HG02884 (cell line): ENCODE data around the gene CSF3.

Experiments used
- ATAC-seq: cut with Tn5 transposase; IDR thresholded peaks from one replicate; pipeline ENCODE4 v1.9.1; 2021; ENCODE audit warnings: mild to moderate bottlenecking, moderate library complexity; ENCODE audit not compliant: unreplicated experiment

CSF3 gene

DNA sequence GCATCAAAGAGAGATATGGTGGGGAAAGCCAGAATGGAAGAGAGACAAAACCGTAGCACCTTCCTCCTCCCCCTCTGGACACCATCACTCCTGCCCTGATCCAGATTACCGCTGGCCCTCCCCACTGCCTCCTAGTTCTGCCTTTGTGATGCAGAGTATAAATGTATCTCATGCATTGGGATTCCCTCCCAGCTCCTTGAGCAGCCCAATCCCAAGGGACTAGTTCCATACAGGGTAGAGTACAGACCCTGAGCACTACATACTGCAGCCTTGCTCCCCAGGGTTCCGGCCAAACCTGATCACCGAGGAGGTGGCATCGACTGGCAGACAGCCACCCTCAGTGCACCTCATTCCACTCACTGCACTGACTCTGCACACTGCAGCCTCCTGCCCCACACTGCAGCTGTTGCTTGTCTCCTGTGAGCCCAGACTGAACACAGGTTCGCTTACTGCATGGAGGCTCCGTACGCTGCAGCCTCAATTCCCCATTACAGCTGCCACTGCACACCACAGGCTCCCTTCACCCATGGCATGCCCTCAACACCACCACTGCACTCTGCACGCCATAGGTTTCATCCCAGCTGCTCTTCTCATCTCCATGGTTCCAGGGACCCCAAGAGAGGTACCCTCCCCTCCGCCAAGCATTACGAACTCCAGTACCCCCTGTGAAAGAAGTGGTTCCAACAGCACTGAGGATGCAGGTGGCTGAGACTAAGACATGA lies 45.8 kb downstream of the CSF3 start:
- no peak for ATAC-seq

DNA sequence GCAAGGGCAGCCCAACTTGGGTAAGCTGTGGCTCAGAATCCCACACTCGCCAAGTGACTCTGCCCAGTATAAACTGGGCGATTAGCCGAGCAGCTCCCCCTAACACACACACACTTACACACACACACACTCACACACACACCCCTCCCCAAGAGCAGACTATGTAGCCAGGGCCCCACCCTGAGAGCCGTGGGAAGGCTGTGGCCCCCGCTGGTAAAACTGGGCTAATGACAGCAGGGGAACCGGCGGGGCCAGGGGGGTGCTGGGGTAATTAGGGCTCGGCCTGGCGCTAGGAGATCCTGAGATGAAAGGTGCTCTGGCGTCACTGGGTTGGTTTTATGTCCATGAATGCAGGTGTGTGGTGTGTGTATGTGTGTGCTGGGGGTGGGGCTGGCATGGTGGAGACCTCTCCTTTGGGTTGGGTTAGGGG lies 46.4 kb downstream of the CSF3 start:
- ATAC-seq: no peak

DNA sequence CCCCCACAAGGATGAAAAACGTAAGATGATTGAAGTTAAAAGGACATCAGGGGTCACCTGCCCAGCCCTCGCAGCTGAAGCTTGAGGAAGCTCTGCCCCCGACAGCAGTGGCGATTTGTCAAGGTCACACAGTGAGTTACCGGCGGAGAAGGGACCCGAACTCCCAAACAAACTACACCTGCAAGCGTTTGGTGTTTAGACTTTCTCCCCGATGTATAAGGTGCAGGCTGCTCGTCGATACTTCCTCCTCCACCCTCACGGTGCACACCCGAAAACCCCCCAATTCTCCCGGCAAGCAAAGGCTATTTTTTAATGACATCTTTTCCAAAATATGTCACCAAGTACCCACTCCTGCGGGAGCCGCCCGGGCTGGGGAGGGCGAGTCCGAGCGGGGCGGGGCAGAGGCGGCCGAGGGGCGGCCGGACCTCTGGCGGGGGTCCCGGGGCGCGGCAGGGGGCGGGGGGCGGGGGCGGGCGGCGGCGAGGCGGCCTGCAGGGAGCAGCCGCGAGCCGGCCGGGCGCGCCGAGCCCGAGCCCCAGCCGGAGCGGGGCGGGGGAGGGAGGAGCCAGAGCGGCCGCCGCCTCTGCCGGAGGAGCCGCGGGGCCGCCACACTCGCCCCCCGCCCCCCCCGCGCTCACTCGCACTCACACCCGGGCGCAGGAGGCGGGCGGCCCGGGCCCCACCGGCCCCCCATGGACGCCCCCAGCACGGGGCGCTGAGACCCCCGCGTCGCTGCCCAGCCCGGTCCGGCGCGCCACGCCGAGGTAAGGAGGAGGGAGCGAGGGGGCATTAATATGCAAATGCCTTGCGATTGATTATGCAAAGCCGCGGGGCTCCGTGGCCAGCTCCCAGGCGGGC lies 47.3 kb downstream of the CSF3 start, which contains the start of gene THRA:
Gene THRA, plus strand, starts transcription at position 637 of the 858 bp plus-strand sequence. CDS start 11,524 bp downstream, outside the sequence.
- no peak for ATAC-seq

DNA sequence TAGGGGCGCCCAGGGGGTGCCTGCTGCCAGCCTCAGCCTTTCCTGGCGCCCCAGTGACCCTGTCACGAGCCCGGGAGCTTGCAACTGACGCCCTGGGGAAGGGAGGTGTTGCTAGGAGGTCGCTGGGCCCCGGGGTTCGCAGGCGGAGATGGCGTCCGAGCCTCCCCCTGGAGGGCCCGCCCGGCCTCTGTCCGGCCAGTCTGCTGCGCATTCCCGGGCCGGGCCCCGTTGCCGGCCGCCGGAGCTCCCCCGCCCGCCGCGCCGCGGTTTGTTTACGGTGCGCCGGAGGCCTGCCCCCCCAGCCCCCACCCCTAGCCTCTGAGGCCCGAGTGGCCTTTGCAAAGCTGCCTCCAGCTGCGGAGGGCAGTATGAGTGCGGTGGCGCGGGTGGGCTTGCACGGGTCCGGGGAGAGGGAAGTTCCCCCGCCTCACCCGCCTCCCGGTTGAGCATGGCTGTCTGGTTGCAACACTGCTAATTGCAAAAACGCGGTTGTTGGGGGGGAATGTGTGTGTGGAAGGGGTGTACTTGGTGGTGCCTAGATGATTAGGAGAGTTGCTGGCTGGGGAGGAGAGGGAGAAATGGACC lies 48.0 kb downstream of the CSF3 start:
- no peak for ATAC-seq

DNA sequence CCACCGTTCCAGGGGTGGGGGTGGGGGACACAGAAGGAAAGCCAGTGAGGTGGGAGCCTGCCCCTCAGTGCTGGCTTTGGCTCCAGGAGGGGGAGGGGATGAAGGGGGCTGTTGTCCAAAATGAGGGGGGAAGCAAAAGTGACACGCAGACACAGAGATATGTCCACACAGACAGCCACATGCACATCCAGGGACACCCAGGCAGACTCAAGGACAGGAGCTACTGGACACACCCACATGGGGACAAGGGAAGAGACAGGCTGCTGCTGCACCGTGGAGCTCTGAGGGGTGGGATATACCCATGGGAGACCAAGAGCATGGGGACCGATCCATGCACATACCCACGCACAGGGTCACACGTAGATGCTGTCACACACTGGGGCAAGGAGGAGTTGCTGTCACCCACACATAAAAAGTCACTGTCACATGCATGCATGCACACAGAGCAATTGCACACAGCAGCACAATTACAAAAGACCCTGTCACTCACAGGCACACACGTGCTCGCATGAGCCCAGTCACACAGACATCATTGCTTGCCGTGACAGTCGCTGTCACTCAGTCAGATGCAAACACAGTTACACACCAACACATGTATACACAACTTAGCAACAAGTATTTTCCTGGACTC lies 48.8 kb downstream of the CSF3 start:
- no peak for ATAC-seq

DNA sequence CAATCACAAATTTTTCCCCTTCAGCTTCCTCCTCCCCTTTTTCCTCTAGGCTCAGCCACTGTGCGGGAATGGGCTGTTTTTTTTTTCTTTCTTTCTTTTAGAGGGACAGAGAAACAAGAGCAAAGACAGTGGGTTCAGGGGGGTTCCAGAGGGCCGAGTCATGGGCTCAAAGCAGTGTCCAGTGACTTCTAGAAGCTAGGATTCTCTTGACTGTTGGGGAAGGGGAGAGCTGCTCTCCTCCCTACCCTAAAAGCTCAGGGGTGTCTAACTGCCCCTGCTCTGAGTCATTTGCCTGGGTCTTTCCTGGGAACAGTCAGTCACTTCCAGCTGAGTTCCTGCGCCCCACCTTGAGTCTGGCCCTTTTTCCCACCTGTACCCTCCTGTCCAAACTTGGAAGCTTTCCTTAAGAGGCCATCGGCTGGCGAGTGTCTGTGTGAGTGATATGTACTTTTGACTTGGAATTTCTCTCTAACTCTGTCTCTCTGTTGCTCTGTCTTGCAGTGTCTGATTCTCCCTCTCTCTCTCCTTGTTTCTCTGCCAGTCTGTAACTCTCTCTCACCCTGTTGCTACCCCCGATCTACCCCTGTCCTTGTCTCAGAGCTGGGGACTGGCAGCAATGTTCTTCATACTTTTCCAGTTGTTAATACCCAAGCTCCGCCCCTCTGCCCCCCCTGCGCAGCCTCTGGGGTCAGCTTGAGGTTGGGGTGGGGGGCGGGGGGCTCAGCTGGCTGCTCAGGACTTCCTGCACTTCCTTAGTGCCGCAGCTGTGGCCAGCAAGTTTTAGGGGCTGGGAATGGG lies 49.9 kb downstream of the CSF3 start:
- no peak for ATAC-seq

DNA sequence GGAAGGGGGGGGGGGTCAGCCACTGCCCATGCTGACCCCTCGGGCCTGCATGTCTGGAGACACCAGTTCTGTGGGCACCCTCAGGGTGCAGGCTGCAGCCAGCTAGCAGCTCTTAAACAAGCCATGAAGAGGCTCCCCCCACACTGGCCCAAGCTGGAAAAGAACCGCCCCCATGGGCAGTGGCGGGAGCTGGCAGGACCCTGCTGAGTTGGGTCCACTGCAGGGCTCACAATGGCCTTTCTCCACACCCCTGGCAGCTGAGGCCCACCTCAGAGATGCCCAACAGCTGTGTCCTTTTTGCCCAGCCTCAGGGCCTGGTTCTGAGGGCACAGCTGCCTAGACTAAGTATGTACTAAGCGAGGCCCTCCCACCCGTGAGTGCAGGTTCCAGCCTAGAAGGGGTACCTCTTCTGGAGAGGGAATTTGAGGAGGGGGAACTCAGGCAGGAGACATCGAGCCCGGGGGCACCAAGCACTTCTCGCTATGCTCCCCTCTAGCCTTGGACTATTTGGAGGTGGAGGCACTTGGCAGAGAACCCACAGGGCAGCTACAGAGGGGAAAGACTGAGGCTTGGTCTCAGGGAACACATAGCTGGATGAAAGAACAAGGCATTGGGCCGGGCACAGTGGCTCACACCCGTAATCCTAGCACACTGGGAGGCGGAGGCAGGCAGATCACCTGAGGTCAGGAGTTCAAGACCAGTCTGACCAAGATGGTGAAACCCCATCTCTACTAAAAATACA lies 50.7 kb downstream of the CSF3 start:
- no peak for ATAC-seq
